Measurements from ENCODE around the gene RAB3C.

Gene RAB3C

GRCh38 chr5:58890265-58890664 is 307.4 kb downstream of the RAB3C start:
- no peak for DNase-seq

DNA sequence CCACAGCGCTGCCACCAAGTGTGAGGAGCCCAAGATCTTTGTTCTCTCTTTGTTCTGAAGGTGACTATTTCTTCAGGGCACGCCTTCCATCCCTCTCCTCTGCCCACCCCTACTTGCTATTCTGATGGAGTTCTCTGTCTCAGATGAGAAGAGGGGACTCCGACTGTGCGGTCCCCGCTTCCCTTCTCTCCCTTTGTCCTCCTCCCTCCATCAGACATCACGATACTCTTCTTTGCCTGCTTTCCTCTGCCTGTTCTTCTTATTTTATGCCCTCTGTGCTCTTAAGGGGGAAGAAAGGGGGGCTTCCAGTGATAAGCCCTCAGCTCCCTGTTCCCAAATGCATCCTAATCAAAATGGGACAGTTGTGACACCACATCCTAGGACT is 307.8 kb downstream of the RAB3C start:
- no peak for DNase-seq

DNA sequence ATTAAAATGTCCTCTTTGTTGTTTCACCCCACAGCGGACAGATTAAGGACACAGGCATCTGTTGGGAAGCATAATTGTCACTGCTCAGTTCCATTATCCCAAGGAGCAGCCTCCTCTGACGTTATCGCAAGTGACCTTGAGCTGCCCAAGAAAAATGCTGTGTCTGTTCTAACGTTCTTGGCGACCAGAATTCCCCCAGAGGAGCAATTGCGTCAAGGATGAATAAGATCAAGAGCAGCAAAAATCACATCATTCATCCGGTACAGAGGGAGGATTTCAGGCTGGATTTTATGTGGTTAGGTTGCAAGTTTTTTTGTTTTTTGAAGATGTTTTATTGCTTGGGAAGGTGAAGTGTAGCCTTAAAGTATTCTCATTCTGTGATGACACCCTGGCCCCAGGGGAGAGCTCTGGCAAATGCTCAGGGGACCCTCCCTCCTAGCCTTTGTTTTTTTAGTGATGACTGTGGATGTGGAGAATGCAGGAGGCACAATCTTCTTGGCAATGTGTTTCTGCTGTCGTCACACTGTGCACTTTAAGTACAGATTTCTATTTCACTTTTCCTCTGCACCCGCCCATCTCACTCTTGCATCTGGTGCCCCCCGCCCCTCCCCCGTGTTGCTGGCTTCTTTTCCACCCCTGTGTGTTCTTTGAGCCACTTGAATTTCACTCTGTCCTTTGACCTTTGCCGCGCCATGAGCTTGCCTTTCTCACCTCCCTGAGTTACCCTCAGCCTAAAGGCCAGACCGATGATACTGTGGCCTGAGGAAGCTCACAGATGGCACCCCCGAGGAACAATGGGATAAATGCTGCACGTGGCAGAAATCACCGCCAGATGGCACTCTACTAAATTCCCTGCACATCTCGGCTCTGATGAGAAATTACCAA is 308.5 kb downstream of the RAB3C start:
- peak; percentile 24 for DNase-seq

- no peak for DNase-seq
These were observed 309.1 kb downstream of the RAB3C start for GRCh38 chr5:58891971-58892343.

GRCh38 chr5:58893551-58893950 is 310.7 kb downstream of the RAB3C start:
- no peak for DNase-seq

GRCh38 chr5:58898006-58898405 is 315.1 kb downstream of the RAB3C start:
- no peak for DNase-seq

DNA sequence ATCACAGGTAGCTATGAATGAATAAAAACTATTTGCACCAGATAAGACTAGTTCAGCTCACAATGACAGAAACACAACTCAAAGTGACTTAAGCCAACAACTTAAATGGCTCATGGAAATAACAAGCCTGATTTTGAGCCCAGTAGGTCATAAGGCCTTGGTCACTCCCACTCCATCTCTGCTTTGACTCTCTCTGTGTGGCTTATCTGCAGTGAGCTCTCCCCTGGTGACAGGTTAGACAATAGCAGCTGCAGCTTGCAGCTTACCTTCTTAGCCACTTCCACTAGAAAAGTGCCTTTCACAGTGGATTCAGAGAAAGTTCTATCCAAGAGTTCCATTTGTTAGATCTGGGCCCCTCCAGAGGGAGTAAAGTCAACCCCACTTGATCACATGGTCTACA is 315.7 kb downstream of the RAB3C start:
- no peak for DNase-seq

- no peak for DNase-seq
These were observed 318.4 kb downstream of the RAB3C start for GRCh38 chr5:58901271-58901670.

GRCh38 chr5:58902305-58902704 is 319.4 kb downstream of the RAB3C start:
- DNase-seq, result no peak

GRCh38 chr5:58902765-58903164 is 319.9 kb downstream of the RAB3C start:
- DNase-seq, result no peak

- no peak for DNase-seq
These were observed 321.9 kb downstream of the RAB3C start for GRCh38 chr5:58904737-58905136.

DNA sequence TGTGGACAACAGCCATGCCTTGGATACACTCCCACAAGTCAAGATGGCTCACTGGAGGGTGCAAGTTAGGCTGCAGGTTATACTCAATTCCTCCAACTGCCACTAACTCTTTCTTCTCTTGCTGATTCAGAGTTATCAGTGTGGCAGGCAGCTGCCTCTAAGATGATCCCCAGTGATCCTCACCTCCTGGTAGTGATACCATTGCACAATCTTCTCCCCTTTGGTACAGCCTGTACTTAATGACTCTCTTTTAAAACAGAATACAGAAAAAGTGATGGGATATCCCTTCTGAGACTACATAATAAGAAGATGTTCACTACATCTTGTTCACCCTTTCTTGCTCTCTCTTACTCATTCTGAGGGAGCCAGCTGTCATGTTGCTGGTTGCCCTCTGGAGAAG is 323.1 kb downstream of the RAB3C start:
- no peak for DNase-seq
